ENCODE data around the gene GLIS1.

DNA sequence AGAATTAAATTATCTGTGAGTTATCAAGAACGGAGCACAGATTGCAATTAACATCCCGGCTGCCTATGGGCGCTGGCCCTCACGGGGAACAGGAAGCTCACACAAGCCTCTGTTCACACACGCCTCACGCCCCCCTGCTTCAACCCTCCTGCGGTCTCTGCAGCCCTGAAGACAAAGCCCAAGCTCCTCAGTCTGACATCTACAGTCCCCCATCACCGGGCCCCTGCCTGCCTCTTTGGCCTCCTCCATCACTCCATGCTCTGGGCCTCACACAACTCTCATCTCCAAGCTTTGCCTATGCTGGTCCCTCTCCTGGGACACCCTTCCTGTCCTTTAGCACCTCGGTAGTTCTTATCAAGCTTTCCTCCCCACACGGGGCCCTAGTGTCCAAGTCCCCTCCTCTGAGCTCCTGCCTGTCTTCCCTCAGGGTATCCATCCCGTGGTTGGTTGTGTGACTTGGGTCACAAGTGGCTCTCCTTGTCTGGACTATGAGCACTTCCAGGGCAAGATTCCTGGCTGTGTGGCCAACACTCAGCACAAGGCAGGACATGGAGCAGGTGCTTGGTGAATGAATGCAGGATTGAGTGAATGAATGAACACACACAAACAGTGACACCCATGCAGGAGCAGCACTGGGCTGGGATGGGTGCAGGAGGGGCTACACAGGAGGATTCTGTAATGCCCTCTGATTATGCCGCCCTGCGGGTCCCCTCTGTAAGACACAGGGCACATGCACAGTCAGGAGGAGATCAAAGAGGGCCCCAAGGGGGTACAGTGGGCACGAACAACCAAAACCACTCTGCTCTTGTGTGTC, 163.6 kb downstream of the GLIS1 start:
- no peak for TF ChIP-seq POLR2AphosphoS5 (IDR thresholded peaks at IDR 0.05)
- TF ChIP-seq, protein P1, sequence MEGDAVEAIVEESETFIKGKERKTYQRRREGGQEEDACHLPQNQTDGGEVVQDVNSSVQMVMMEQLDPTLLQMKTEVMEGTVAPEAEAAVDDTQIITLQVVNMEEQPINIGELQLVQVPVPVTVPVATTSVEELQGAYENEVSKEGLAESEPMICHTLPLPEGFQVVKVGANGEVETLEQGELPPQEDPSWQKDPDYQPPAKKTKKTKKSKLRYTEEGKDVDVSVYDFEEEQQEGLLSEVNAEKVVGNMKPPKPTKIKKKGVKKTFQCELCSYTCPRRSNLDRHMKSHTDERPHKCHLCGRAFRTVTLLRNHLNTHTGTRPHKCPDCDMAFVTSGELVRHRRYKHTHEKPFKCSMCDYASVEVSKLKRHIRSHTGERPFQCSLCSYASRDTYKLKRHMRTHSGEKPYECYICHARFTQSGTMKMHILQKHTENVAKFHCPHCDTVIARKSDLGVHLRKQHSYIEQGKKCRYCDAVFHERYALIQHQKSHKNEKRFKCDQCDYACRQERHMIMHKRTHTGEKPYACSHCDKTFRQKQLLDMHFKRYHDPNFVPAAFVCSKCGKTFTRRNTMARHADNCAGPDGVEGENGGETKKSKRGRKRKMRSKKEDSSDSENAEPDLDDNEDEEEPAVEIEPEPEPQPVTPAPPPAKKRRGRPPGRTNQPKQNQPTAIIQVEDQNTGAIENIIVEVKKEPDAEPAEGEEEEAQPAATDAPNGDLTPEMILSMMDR (IDR thresholded peaks at IDR 0.05) = no peak
- no peak for TF ChIP-seq EP300 (IDR thresholded peaks at IDR 0.05)
